Measurements from ENCODE around the gene ZNF83.
A peak's percentile ranks its signal among the peaks of the same experiment; 100 is the strongest.
"Not testable (repeated sequence)": the region's sequence is repeated elsewhere in the genome, so short reads cannot be mapped to it uniquely, and the experiment has no call there.

Gene ZNF83

DNA sequence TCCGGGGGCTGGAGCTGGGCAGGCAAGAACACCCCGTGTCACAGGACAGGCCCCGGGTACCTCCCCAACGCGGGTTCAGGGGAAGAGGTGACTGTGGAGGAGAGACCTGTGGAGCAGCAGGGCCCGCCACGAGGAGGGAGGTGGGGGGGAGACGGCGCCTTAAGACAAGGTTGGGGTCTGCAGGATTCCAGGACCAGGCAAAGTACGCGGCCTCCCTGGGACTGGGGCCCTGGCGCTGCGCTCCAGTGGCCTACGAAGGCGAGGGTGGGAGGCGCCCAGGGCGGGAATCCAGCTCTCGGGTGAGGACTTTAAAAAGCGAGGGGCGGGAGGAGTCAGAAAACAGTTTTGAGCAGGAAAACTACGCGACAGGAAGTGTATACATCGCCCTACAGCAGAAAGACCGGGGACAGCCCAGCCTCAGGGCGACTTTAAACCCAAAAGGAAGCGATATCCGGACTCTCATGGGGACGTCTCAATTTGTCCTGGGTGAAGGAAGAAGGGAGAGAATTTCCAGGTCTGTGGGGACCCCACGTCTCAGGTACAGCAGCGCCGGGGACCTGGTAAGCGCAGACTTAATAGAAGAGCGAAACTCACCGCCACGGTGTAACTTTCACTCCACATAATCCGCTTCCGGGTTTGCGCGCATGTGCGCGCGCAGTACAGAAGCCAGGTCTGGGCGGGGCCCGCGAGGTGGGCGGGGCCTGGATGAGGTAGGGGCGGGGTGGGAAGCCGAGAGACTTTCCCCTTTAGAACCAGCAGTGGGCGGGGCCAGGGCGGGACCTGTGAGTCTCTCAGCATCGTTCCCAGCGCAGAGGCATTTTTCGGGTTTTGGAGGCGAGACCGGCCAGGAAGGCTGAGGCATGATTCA lies at the start of gene ZNF83:
TSS of gene ZNF83 (minus strand) at position 638 of the 868 bp plus-strand sequence.
- peak; percentile 98 for DNase-seq (ENCODE audit: low spot score)

DNA sequence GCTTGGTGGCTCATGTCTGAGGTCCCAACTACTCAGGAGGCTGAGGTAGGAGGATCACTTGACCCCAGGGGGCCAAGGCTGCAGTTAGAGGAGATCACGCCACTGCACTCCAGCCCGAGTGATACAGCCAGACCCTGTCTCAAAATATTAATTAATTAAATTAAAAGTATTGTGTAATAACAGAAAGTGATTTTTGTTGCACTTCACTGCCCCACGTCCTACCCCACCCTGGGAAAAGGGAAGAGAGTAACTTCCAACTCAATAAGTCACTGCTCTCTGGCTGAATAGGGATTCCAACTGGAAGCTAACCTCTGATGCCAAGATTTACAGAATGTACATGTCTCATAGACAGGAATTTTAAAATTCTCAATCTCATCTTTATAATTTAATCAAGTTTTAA lies 49.5 kb upstream of the ZNF83 start:
- DNase-seq (ENCODE audit: low spot score), result no peak

DNA sequence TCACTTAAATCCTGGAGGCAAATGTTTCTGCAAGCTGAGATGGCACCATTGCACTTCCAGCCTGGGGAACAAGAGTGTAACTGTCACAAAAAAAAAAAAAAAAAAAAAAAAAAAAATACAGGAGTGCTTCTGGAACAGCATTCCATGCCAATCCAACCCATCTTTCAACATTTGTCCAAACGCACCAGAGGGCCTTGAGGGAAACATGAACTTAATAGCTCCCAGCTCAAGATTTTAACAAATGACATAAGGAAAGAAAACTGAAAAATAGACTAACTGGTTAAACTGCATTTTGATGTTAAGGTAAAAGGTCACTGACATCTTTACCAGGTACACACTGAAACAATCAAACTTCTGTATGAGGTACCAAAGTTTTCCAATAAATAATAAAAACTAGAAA lies 47.7 kb upstream of the ZNF83 start:
- no peak for DNase-seq (ENCODE audit: low spot score)

DNA sequence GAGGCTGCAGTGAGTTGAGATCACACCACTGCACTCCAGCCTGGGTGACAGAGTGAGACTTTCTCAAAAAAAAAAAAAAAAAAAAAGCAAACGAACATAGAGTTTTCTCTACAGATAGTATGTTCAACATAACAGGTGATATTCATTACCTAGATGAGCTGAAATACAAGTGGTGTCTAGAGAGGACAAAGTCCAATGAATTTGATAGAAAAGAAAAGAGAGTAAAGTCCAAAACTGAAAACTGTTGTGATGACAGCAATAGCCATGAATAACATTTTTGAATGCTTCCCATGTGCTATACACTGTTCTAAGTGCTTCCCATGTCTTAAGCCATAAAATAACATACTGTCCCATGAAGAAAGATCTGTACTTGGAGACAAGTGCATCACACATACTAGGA lies 43.1 kb upstream of the ZNF83 start:
- not testable (repeated sequence) for DNase-seq (ENCODE audit: low spot score)

DNA sequence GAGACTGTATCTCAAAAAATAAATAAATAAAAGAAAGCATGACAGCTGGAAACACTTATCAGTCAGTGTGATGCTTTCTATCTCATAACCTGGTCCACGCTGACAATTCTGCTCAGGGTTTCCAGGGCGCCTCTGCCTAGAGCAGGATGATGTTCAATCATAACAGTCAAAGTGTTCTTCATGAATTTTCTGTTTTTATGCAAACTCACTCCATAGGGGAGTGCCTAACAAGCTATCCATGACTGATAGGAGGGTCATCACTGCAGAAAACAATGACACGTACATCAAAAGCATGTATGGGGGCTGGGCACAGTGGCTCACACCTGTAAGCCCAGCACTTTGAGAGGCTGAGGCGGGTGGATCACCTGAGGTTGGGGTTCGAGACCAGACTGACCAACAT lies 41.4 kb upstream of the ZNF83 start:
- no peak for DNase-seq (ENCODE audit: low spot score)

DNA sequence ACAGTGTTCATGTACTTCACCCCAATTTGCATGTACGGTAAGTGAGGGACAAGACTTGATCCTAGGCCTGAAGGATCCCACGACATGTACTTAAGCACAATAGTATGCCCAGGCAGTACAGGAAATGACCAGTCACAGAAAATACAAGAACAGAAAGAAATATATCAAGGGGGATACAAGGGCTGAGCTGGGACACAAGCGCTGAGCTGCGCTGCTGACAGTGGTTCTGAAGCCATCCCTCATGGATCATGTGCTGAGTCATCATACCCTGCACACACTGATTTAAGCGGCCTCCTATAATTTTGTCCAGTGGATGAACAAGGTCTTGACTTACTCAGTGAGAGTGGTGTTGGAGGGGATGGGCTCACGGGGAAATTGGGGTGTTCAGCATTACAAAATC lies 37.1 kb upstream of the ZNF83 start:
- not testable (repeated sequence) for DNase-seq (ENCODE audit: low spot score)

DNA sequence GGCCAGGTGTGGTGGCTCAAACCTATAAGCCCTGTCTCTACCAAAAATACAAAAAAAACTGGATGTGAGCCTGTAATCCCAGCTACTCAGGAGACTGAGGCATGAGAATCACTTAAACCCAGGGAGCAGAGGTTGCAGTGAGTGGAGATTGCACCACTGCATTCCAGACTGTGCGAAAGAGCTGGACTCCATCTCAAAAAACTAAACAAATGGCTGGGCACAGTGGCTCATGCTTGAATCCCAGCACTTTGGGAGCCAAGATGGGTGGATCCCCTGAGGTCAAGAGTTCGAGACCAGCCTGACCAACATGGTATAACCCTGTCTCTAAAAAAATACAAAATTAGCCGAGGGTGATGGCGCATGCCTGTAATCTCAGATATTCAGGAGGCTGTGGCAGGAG lies 34.9 kb upstream of the ZNF83 start:
- DNase-seq (ENCODE audit: low spot score), result no peak

DNA sequence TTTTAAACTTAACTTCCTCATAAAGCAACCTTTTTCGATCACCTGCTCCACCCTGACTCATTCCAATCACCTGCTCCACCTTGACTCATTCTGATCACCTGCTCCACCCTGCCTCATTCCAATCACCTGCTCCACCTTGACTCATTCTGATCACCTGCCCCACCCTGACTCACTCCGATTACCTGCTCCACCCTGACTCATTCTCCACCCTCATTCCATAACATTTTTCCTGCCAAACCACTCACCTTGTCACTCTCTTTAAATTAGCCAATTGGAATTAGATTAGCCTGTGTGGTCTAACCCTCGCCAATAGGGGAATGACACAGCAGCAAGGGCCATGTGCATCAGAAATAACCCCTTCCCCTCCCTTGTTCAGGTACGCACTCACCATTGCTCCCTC lies 31.9 kb upstream of the ZNF83 start:
- no peak for DNase-seq (ENCODE audit: low spot score)

DNA sequence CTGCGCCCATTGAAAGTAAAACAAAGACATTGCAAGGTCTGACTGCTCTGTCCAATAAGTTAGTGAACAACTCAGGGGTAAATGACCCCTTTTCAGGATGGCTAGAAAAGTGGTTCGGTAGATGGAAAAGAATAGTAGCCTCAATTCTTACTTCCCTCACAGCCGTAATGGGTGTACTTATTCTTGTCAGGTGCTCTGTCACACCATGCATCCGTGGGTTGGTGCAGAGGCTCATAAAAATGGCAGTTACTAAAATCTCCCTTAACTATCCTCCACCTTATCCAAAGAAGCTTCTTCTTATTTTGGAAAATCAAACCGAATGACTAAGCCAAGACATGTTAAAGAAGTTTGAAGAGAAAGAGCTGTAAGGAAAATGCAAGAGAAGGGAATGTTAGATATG lies 31.4 kb upstream of the ZNF83 start:
- no peak for DNase-seq (ENCODE audit: low spot score)

DNA sequence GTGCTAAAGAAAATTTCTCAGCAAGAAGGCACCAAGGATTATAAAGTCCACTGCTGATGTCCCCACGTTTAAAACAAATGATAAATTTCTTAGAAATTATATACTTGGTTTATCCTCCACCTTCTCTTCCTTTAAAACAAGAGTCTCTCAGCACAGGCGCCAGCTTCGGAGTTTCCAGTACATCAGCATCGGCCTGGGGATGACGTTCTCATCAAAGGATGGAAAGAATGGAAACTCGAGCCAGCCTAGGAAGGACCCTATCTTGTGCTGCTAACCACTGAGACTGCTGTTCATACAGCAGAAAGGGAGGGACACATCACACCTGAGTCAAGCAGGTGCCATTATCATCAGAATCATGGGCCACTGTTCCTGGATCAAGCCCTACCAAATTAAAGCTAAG lies 29.8 kb upstream of the ZNF83 start:
- DNase-seq (ENCODE audit: low spot score), result no peak

DNA sequence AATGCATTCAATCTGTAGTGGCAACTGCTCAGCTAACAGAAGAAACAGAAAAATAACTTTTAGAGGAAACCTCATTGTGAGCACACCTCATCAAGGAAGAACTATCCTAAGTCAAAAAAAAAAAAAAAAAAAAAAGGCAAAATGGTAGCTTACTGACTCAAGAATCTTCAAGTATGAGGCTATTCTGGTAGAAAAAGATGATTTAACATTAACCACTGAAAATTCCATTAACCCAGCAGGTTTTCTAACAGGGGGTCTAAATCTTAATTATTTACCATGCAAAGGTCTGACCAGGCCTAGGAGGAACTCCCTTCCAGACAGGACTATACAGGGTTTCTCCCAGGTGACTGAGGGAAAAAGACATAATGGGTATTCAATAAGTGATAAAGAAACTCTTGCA lies 28.4 kb upstream of the ZNF83 start:
- no peak for DNase-seq (ENCODE audit: low spot score)

DNA sequence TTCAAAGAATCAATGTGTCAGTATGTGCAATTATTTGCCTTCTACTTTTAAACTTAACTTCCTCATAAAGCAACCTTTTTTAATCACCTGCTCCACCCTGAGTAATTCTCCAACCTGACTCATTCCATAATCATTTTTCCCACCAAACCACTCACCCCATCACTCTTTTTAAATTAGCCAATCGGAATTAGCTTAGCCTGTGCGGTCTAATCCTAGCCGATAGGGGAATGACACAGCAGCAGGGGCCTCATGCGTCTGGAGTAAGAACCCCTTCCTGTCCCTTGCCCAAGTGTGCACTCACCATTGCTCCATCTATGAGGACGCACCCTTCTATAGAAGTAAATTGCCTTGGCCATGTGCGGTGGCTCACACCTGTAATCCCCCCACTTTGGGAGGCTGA lies 27.4 kb upstream of the ZNF83 start:
- DNase-seq (ENCODE audit: low spot score), result no peak

DNA sequence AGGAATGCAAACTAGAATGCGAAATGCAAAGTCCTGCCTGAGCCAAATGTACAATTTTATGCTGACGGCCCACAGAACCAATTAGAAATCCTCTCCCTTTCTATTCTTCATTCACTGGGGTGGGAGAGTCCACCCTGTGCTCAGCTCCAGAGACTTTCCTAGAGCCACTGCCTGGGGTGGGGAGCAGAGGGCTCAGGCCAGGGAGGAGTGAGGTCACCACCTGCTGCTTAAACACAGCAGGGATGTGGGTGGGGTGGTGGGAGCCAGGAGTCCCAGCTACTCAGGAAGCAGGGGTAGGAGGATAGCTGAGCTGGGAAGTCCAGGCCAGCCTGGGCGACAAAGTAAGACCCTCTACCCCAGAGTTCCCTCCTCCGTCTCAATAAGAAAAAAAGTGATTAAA lies 26.9 kb upstream of the ZNF83 start:
- DNase-seq (ENCODE audit: low spot score), result no peak

DNA sequence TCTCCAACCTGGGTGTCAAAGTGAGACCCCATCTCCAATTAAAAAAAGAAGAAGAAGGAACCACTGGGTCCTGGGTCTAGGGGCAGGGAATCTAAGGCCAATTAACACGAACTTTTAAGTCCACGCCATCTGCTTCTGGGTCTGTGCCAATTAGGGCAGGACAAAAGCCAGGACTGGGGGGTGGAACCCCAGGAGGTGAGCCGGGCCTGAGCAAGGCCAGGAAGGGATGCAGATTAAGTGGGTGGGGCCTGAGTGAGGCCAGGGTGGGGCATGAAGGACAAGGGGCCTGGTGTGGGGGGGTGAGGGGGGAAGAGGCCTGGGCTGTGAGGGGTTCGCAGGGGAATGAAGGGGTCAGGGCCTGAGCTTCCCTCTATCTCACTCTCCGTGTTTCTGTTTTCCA lies 26.3 kb upstream of the ZNF83 start:
- DNase-seq (ENCODE audit: low spot score), result peak; percentile 68

DNA sequence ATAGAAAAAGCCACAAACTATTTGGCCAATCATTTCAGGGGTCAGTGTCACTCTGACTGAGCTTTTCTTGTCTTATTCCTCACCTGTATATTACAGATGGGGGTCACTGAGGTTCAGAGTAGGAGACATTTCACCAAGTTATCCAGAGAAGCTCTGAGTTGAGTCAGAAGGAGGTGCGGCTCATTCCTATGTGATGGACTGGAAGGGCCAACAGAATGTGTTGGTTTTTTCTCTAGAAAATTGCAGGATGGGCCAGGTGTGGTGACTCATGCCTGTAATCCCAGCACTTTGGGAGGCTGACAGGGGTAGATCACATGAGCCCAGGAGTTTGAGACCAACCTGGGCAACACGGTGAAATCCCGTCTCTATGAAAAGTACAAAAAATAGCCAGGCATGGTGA lies 24.5 kb upstream of the ZNF83 start:
- DNase-seq (ENCODE audit: low spot score), result no peak

DNA sequence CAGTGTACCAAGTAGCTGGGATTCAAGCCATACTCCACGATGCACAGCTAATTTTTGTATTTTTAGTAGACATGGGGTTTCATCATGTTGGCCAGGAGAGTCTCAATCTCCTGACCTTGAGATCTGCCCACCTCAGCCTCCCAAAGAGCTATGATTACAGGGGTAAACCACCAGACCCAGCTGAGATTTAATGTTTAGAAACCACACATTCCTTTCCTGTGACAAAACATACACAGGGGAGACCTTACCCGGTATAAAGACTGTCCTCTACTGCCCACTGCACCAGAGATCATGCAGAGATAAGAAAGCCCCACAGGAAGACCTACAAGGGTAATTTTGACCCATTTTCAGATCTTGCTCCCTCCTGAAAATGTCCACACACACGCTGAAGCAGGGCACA lies 22.8 kb upstream of the ZNF83 start:
- DNase-seq (ENCODE audit: low spot score), result no peak

DNA sequence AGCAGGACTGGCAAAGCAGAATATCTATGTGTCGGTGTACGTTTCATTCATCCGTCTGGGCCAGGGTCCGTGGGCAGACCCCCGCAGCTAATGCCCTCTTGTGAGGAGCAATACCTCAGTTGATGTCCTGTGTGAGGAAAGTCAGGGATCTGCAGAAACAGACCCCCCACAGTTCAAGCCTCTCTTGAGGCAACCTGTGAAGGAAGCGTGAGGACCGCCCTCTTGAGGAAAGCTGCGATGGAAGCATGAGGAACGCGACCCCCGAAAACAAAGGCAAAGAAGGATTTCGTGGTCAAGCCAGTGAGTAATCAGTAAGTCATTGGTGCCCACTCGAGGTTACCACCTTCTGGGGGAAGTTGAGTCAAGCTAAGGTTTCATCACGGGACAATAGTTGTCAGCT lies 20.9 kb upstream of the ZNF83 start:
- DNase-seq (ENCODE audit: low spot score), result peak; percentile 18

DNA sequence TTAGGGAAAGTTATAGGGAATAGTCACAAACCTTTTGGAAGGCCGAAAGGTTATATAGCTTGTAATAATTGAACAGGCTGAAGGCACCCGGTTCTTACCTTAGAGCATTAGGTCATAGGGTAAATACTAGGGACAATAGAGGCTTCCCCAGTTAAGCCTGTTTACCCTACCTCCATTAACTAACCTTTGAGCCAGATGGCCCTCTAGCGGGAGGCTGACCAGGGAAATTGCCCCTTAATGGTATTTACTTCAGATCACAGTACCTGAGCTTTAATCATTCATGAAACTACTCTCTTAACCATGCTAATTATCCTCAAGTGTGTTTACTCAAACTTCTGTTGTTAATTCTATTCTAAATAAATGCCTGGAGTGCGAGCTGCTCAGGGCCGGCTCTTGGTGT lies 20.4 kb upstream of the ZNF83 start:
- no peak for DNase-seq (ENCODE audit: low spot score)

DNA sequence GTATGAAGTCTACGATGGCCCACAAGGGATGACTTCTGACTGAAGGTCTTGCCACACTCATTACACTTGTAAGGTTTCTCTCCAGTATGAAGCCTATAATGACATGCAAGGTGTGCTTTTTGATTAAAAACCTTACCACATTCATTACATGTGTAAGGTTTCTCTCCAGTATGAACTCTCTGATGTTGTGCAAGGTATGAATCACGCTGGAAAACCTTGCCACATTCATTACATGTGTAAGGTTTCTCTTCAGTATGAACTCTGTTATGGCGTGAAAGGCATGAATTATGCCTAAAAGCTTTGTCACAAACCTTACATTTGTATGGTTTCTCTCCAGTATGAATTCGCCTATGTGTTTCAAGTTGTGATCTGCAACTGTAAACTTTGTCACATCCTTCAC lies 15.0 kb upstream of the ZNF83 start:
- no peak for DNase-seq (ENCODE audit: low spot score)

DNA sequence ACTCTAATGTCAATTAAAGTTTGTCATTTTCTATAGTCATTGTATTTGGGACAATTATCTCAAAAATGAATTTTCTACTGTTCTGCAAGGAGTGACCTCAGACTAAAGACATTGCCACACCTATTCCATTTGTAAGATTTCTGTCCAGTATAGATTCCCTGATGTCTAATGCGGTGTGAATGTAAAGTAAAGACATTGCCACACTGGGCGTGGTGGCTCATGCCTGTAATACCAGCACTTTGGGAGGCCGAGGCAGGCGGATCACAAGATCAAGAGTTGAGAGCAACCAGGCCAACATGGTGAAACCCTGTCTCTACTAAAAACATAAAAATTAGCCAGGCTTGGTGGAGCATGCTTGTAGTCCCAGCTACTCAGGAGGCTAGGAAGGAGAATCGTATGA lies 13.8 kb upstream of the ZNF83 start:
- DNase-seq (ENCODE audit: low spot score), result no peak

DNA sequence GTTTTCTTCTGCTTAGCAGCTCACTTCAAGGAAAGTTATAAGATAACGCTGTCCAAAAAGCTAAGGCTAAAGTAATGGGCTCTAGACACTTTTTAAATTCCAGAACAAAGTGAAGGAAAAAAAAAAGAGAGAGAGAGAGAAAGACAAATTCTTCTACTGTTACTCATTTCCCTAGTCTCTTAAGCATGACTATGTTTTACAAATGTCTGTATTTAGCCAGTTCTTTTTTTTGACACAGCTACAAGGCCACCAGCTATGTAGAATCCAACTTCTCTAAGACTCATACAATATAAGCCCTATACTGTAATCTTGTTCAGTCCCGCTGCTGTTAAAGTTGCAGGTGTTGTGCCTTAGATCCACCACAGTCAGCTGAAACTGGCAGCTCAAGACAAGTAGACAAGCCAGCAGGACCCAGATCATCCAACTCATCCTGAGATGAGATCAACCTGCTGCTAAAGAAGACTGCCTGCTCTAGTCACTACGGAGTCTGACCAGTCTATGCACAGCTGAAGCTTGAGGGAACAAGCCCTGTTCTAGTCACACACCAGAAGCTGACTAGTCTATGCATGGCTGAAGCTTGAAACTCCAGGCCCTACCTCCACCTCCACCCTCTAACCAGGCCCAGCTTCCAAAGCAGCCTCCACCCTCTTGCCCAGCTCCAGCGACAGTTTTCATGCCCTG lies 10.3 kb upstream of the ZNF83 start:
- no peak for DNase-seq (ENCODE audit: low spot score)

DNA sequence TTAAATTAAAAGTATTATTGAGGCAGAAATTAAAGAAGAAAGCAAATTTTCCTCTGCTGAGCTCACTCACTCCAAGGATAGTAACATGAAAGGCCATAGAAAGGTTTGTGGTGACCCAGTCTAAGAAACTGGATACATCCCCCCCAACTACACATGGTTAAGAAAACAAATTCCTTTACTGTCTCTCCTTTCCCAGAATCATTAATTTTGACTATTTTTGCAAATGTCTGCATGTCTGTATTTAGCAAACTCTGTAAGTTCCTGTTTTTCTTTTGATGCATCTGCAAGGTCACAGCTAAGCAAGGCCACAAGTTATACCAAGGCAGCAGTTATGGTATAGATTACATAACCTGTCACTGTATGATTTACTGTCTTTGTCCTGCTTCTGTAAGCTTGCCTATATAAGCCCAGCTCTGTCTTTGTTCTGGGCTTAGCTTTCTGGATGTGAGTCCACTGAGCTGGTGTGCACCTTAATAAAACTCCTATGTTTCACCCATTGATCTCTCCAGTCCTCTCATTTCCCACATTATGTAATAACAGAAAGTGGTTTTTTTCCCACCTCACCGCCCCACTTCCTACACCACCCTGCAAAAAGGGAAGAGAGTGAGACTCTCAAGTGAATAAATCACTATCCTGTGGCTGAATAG lies 8.5 kb upstream of the ZNF83 start:
- no peak for DNase-seq (ENCODE audit: low spot score)

DNA sequence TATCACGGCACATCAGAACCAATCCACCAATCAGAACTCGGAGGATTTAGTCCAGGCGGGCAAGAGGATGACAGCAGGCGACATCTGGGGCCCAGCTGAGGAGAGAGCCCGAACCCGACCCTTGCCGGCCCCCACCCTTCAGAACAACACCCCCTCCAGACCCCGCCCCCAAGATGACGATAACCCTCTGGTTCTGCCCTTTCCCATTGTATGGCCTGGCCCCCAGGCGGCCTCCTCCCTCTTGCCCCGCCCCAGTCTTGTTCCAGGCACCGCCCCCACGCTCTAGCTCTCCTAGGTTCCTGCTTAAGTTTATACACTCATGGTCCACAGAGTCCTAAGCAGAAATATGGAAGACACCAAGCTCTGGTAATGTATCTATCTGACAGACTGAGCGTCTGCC lies 2.8 kb upstream of the ZNF83 start:
- peak; percentile 68 for DNase-seq (ENCODE audit: low spot score)
